GM13976 (cell line): ENCODE data around the gene DRD3.
A peak's percentile ranks its signal among the peaks of the same experiment; 100 is the strongest.

Source experiments
- DNase-seq: peaks from one replicate; pipeline ENCODE4 v3.0.0; 2012; ENCODE audit warnings: low spot score
- CTCF ChIP-seq: IDR thresholded peaks from 2 replicates; pipeline ENCODE4 v1.5.1; 2012; ENCODE audit warnings: borderline replicate concordance, mild to moderate bottlenecking; ENCODE audit not compliant: insufficient read depth; ENCODE audit errors: extremely low read depth, missing control alignments, control extremely low read depth
- in situ Hi-C: fragments of 300-500 bp; cut with MboI; formaldehyde crosslinking; loops from one replicate; pipeline ENCODE4 v1.12.0; 2022; ENCODE audit warnings: low sequenced_read_pairs, mixed read lengths, inconsistent platforms; ENCODE audit not compliant: unreplicated experiment

Gene DRD3

GRCh38 chr3:114218578-114219185, 39.8 kb upstream of the DRD3 start:
- in situ Hi-C loops, result no loop called here
- TF ChIP-seq CTCF, result no peak
- DNase-seq, result no peak

DNA sequence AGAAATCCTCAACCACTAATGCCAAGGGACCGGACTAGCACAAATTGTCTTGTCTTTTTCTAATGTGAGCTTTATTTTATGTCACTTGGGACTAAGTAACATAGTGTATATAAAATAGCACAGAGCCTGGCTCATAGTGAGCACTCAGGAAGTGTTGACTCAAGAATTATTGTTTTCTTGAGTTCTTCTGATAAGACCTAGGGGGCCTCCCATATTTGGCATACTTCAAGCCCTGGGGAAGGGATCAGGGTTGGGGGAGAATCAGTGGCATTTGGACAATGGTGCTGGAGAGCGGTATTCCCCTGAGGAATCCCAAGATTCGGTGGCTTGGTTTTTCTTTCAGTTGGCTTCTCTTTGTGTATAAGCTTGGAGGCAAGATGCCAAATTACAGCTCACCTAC, 39.2 kb upstream of the DRD3 start:
- no peak for TF ChIP-seq CTCF
- in situ Hi-C loops, result no loop called here
- DNase-seq, result no peak

- in situ Hi-C loops, result no loop called here
- DNase-seq, result no peak
- no peak for TF ChIP-seq CTCF
Observed at GRCh38 chr3:114217266-114217665, 38.4 kb upstream of the DRD3 start.

DNA sequence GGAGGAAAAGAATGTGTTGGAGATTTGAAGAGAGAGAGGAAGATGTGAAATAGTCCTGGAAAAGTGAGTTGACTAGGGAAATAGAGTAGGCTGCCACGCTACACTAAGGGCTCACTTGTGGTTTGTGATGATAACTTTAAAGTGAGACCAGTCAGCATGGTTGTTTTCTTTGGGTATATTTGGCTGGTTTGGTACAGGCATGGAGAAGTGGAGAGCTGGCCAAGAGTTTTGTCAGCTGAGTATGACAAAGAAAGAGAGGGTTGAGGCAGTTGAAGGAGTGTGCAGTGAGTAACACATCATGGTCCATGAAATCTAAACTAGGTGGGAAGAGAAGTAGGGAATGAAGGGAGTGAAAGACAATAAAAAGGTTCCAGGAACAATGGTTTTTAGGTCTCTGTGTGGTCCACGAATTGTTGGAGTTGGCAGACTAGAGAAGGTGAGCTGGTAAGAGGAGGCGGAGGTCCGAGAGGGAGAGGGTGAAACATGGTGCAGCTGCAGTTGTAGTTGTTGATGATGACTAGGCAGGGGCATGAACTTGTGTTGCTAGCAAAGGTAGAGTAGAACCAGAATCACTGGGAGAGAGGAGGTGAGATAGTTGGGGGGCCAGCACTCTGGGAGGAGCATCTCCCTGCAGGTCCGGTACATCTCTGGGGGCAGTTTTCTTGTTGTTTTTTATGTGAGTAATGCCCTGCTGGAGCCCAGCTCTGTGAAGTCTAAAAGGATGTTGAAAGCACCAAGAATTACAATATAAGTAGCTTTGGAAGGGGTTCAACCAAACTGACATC, 37.5 kb upstream of the DRD3 start:
- in situ Hi-C loops, result no loop called here
- no peak for DNase-seq
- TF ChIP-seq CTCF, result no peak

DNA sequence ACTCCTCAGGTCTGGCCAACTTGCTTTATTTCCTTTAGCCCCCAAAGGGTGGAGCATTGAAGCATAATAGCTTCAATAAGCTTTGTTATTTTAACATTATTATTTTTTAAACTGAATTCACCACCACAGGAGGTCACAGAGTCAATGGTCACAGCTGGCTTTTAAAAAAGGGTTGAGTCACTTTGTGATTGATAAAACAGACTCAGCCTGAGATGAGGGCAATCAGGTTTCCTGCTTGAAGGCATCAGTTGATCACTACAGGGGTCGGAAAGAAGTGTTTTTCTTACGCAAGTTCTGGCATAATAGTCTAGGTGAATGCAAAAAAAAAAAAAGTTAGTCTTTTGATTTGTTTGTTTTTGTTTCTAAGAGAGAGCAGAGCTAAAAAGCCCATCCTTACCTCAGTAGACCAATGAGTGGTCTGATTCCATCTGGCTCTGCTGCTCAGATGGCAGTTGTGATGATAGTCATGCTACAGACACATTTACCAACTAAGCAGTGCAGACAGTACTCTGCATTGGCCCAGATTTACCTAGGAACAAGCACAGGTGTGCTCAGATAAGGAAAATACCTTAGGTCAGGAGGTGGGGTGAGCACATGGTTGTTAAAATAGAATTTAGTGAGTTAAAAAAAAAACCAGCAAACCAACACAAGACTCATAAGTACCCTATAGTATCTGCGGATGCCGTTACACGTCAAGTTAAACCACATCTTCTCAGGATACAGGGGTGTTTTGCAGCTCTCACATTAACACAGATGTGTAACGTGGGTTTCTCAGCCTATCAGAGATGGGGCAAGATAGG, 35.9 kb upstream of the DRD3 start:
- DNase-seq, result no peak
- in situ Hi-C loops, result no loop called here
- TF ChIP-seq CTCF, result no peak

- peak; percentile 54 for DNase-seq
- in situ Hi-C loops, result no loop called here
- TF ChIP-seq CTCF, result no peak
Observed at GRCh38 chr3:114213627-114214541, 35.0 kb upstream of the DRD3 start.
